ENCODE data around the gene CTNNA3.

The CTNNA3 gene

DNA sequence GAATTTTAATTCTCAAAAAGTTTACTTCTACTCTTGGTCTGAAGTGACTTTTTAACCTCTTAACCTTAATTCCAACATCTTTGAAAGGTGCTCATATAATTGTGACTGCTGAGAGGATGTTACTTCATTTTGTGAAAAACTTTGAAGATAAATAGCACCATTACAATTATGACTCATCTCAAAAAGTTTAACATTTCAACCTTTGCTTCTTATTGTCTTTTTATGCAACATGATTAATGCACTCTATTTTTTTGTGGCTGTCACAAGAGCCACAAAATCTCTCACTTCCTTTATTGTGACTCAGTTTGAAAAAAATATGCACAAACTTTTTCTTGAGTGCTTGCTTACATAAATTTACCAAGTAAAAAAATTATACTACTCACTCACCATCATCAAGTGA lies 387.1 kb downstream of the CTNNA3 start:
- peak in 1 of 5 experiments; percentile 63 for DNase-seq

DNA sequence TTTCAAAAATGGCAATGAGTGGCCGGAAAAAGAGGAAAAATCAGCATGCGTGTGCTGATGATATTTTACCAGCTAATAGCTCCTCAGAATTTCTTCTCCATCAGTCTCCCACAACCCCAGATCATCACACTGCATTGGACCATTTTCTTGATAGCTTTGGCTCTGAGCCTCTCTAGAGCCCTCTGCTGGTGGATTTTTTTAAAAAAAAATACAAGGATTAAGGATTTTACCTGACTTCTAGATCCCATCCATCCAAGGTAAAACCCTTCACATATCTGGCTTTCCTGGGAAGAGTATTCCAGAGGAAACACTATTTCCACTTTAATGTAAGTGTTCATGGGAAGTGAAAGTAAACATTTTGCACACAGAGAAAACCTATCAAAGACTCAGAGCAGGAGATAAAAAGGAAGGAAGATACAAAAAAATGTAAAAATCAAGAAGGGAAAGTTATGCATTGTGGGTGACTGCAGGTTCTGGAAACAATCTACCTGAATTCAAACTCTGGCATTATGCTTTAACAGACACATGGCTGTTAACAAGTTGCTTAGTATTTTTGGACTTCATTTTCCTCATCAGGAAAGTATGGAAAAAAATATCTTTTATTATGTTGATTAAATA lies 389.3 kb downstream of the CTNNA3 start:
- peak in 1 of 5 experiments; percentile 4 for DNase-seq

DNA sequence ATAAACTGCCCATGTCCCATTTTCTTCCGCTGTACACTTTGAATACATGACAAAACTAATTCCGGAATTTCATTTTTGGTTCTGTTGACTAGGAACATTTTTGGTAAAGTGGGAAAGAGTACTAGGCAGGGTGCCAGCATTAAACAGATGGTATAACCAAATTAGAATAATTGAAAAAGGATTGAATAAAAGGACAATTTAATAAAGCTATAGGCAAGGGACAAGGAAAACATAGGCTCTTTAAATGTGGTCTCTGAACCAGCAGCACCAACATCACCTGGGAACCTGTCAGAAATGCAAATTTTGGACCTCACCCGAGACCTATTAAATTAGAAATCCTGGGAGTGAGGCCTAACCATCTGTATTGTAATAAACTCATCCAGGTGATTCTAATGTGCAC lies 393.3 kb downstream of the CTNNA3 start:
- DNase-seq = no peak

DNA sequence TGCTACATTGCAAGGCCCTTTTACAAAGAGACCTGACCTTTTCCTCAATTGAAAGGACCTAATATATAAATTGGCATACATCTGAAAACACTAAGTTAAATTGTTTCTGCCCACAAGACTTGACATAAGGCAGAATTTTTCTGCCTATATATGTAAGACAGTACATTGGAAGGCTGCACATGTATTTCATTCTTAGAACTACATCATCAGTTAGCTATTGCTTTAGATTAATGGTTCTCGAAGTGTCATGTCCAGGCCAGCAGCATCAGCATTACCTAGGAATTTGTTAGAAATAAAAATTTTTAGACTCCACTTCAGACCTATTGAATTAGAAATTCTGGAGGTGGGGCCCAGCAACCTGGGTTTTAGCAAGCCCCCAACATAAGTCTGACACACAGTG lies 396.2 kb downstream of the CTNNA3 start:
- DNase-seq = no peak

DNA sequence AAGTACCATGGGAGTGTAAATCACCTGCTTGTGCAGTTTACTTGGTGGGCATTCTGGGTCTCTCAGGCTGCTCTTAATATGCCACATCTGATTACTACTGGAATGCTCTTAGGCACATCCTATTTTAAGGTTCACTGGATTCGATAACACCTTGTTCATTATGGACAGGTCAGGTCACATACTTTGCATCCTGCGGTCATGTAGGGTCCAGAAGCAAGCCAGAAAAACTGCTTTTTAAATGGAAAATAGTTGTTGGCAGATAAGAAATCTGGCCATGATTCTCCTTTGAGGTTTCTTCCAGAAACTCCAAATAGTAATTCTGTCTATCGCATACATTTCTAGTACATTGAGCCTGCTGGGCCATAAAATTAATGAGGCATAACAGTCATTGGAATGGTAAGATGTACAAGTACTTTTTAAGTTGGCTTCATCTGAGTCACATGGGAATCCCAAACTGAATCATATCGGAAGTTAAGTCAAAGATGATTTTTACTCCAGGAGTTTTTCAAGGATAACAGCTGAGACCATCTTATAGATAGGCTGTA lies 398.3 kb downstream of the CTNNA3 start:
- no peak for DNase-seq

DNA sequence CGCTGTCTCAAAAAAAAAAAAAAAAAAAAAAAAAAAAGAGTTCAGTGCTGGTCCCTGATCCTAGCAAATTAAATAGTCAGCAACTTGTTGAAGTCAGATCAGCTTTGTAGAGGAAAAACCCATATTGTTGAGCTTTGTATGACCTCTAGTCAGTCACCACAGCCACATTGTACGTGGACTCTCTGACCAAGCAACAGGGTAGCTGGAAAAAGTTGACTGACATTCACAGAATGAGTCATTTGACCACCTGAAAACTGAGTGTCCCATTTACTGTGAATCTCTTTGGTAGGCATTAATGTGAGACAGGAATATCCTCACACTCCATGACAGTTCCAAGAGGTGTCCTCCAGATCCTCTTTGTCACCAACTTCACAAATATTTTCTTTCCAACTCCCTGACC lies 399.1 kb downstream of the CTNNA3 start:
- DNase-seq = no peak

DNA sequence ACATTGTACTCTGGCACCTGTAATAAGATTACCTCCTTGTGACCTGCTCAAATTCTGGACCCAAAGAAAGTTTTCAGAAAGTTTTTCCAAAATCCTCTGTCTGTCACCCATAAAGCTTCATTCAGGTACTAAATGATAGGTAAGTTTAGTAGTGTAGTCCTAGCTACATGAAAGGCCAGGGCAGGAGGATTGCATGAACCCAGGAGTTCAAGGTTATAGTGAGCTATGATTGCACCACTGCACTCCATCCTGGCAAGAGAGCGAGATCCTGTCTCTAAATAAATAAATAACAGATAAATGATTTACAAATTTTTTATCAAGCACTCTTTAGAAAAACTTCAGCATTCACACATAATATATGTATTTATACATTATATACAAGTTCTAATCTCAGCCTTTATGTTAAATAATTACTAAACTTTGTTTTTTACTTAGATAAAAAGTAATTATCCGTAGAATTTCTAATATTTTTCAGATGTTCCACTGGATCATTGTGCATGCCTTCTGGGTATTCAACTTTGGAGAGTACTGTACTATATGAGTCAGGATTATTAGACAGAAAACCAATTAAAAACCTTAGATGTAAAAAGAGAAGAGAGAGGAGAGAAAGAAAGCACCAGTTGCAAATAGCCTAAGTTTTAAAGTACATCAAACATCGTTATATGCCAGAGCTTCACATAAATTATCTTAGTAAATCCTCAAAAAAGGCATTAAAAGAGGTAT lies 407.1 kb downstream of the CTNNA3 start:
- no peak for DNase-seq

DNA sequence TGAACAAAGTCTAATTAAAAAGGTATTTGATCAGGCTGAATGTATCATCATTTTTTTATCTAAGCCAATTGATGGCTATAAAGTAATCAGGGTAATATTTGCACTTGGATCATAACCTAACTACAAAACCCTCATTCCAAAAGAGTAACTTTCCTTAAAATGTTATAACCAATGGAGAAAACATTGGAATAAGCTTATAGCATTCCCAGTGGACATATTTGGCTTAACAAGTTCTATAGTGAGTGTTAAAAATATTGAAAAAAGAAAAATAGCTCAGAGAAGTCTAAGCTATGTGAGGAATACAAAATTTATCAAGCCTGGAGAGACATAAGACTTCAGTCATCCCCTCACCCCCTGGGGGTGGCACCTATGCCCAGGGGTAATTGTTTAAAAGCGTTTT lies 411.4 kb downstream of the CTNNA3 start:
- DNase-seq = no peak

DNA sequence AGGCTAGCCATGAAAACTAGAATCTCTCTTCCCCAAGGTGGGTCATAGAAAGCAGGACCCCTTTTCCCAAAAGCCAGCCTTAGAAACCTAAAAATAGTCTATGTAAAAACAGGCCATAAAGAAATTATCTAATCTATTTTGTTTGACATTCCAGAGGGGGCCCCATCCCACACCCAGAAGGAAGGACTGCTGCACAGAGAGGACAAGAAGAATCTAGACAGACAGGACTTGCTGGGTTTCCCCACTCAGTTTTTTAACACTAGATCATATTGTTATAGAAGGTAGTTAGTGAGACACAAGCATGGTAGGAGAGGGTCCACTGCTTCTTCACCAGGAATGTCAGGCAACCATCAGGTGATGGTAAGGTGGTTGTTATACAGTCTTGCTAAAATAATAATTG lies 413.1 kb downstream of the CTNNA3 start:
- DNase-seq = no peak

DNA sequence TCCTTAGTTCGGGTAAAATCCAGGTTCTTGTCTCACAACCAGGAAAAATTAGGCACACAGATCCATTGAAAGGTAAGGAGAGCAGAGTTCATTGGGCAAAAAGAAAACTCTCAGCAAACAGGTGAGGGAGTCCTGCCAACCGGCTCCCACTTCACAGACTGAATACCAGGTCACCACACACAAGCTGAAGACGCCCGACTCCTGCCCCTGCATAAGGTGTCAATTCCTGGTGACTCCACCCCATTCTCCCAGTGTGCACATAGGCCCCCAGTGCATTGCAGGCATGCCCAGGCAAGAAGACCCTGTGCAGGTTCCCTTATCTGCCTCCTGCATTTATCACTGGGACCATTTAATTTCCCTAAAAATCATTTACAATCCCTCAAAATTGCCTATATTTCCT lies 415.6 kb downstream of the CTNNA3 start:
- DNase-seq = no peak

DNA sequence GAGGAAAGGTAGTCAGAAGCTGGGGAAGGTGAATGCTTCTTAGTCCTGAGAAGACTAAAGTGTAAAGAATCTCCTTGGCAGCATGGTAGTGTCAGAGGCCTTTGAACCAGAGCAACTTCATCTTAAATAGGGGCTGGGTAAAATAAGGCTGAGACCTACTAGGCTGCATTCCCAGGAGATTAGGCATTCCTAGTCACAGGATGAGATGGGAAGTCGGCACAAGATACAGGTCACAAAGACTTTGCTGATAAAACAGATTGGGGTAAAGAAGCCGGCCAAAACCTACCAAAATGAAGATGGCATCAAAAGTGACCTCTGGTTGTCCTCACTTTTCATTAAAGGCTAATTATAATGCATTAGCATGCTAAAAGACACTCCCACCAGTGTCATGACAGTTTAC lies 418.6 kb downstream of the CTNNA3 start:
- DNase-seq = no peak

DNA sequence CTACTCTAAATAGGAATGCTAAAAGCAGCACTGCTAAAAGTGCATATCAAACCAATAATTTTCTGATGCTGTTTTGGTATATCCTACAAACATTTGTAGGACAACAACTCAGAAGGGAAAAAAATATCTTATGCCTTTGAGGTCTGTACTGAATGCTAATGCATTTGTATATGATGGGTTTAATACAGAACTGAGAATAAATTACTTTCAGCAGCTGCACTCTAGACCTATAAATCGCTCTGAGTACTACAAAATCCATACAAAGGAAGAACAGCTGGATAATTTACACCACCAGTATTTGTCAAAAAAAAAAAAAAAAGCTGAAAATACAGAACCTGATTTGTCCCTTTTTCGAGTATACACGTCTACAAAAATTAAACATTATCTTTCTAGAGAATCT lies 426.2 kb downstream of the CTNNA3 start:
- no peak for DNase-seq

DNA sequence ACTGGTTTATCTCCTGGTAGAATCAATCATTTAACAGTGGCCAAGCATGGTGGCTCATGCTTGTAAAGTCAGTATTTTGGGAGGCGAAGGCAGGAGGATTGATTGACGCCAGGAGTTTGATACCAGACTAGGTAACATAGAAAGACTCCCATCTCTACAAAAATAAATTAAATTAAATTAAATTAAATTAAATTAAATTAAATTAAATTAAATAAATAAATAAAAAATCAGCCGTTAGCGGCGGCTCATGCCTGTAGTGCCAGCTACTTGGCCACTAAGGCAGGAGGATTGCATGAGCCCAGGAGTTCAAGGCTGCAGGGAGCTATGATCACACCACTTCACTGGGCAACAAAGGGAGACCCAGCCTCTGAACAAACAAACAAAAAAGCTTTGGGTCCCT lies 427.8 kb downstream of the CTNNA3 start:
- no peak for DNase-seq

DNA sequence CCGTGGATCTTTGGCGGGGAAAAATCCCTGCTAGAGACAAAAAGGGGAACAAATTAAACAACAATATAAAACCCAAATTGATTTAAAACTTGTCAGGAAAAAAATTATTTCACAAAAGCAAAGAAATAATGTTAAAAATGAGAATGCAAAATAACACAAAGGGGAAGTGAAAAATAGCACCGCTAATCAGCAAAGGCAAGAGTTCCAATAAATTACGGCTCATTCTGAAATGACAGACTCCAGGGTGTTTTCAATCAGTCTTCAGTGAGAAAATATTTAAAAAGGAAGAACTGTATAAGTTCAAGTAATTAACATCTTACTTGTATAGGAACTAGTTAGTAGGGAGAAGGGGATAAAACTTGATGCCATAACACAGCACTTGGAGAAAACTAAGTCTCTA lies 433.3 kb downstream of the CTNNA3 start:
- no peak for DNase-seq

DNA sequence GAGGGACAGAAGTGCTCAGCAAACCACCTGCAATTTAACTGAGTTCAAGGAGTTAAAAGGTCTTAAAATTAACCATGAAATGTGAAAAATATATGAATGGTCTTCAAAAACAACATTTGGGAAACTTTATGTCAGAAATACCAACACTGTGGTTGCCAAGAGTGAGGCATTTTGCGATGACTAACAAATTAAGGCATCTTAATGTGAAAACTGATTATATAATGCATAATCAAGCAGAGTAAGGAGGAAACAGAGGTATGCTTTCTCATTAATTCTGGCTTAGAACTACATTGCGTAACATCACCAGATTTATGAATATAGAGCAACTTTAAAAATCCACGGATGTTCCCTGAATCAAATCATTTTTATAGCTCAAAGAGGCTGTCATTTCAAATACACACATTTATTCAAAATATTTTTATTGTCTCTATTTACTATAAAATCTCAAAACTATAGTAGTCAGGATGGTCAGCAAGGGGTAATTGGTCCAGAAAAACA lies 434.6 kb downstream of the CTNNA3 start:
- no peak for DNase-seq

DNA sequence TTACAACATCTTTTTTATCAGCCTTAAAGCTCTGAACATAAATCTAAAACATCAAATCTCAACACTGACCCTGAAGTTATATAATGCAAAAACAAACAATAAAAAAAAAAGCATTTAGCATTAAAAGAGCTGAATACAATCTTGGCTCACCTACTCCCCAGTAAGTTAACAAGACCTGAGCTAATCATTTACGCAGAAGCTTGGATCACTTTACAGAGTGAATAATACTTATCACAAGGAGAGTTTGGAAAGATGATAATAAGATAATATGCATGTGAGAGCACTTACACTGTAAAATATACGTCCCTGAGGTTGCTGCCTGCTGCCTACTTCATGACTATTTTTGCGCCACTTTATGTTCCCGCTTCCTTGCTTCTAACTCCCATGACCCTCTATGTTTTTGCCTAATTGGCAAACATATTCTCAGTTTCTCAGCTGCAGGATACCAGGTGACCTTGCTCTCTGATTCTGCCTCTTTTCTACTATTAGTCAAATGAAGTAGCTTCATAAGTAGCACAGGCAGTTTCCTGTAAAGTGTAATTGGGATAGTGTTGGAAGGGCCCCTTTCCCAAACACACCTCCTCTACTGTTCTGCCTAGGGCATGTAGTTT lies 436.6 kb downstream of the CTNNA3 start:
- DNase-seq = no peak

DNA sequence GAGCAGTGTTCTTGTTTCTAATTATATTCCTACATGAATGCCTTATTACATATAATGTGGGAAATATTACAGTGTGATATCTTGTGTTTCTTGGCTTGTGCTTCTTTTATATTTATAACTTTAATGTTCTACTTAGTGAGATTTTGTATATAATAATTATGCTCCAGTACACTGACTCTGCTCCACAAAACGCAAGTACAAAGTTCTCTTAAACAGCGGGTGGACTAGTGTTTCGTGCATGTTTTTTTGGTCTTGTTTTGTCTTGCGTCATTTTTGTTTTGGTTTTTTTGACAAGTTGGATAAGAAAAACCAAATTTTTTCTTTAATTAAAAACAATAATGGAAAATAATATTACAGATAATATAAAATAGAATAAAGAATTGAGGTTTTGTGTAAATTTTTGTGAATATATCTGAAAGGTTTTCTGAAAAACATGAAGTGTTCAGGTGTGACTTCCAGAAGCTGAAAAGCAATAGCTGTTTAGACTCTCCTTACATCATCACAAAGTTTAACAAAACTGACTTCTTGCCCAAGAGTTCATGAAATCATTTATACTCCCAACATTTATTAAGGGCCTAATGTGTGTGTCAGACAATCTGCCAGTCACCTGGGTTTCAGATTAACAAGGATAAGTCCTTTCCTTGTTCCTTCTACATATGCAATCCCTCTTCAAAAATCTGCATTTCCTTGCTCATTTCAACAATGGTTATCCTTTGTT lies 438.4 kb downstream of the CTNNA3 start:
- DNase-seq = no peak

DNA sequence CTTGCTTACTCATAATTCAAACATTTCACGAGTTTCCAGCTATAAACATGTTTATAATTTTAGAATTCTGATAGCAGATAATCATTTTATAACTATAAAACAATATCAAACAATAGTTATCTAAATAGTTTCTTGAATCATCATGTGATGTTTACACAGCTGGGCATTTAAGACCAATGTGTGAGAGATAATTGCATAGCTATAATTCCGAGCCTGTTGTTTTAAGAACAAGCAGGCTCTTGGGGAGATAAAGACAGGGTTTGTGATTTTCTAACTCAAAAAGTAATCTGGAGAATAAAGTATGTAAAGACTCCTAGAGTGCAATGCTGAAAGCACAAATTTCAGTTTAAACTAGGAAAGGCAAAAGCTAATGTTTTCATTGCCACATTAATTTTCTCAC lies 439.0 kb downstream of the CTNNA3 start:
- DNase-seq = no peak

DNA sequence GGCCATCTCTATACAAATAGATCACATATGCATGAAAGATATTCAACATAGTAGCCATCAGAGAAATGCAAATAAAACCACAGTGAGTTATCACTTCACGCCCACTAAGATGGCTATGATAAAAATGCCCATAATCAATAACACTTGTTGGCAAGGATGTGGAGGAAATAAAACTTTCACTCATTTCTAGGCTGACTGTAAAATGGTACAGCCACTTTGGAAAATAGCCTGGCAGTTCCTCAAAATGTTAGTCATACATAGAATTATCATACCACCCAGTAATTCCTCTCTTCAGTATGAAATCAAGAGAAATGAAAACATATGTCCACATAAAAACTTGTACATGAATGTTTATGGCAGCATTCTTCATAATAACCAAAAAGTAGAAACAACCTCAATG lies 445.3 kb downstream of the CTNNA3 start:
- no peak for DNase-seq

DNA sequence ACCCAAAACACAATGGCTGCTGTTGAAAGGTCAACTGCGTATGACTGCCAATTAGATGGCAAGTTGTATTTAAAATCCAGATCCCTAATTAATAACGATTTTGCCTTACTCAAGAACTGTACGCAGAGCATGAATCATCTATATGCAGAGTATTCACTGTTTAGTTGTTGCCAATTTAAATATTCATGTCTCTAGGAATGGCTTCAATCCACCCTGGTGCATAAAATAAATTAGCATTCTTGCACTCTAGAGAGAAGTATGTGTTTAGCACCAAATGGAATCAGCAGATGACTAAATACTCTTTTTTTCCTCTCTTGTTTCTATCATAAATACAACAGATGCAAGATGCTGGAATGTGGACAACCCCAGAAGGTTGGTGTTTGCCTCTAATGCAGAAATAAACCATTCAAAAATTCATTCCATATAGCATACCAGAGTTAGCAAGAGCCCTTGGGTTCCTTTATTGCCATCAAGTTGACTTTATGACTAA lies 449.9 kb downstream of the CTNNA3 start:
- no peak for DNase-seq

DNA sequence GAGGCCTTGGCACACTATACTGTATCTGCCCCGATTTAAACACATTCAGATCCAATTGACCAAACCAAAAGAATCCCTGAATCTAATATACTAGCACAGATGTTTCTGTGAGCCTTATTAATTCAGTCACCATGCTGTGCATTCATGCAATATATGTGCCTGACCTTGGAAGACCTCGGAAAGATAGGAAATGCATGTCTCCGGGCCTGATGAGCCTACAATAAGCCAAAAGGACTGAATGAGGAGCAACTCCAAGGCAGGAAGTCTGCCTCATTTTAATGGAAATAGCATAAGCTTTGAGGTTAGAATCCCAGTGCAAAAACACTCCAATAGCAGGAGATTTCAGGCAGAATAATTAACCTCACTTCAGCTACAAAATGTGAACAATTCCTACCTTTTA lies 453.5 kb downstream of the CTNNA3 start:
- DNase-seq = no peak

DNA sequence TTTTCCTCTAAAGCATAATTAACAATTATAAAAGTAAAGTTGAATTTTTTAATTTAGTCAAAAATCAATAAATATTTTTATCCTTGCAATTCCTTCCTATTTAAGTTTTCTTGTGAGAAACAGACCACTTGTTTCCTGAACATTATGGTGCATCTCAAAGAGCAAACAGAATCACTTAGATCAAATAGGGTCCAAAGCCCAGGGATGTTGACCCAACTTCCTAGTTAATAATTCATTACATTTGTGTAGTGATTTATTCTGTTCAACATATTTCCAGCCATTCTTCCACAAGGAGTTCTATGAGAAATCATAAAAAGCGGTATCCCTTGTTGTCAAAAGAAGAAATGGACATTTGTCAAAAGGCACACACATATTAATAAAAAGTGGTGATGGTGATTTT lies 454.5 kb downstream of the CTNNA3 start:
- no peak for DNase-seq

DNA sequence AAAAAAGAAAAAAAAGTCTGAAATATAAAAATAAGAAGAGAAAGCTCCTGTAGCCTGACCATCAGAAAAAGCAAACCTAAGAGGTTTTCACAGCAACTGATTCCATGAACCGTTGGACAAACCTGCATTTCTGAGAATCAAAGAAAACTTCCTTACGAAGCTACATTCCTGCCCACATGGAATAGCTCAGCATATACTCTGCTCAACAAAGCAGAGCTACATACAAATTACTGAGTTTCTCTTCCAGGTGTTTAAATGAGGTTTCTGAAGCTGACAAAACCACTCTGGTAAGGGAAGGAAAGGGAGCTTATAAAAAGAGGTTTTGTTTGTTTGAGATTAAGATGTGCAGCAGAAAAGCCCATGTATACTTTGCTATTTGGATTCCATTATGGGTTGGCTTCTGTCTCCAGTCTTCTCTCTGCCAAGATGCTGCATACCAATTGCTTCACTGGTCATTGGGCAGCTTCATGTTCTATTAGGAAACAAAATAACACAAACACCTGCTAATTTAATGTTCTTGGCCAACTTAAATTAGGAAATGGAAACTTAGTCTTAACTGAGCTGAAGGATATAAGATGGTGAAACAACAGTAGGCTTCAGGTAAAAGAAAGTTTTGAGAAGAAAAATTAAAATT lies 456.0 kb downstream of the CTNNA3 start:
- DNase-seq = no peak

All from T-helper 2 cell (primary cell).